ENCODE measurements around the gene NFKB1. TPM values are rescaled to one million over a fixed set of nuclear protein-coding genes. Genes with fewer than 3 reads are reported as not detected.

The NFKB1 gene
- total RNA-seq, 2 donors from 2014 or later = 19.1 to 42.2 TPM

GRCh38 chr4:102543030-102543928 is 42.1 kb downstream of the NFKB1 start:
- no peak for DNase-seq (ENCODE audit: low spot score)
- no peaks in the 10 kb centered on the region for H3K27me3 ChIP-seq (replicated peaks; ENCODE audit: insufficient read depth)
- peaks cover 2% of the 10 kb centered on the region for H3K36me3 ChIP-seq
- no peaks in the 10 kb centered on the region for H3K9me3 ChIP-seq
- H3K4me3 ChIP-seq = no peak overlapping the region
- no peak overlapping the region for H3K27ac ChIP-seq
- peaks cover 0 to 2% of the 10 kb centered on the region in 2 donors for H3K4me1 ChIP-seq (ENCODE audit: control insufficient read depth in 1 of 2, low read depth in 2 of 2)
- no peak for ATAC-seq (ENCODE audit: insufficient number of reproducible peaks, low FRiP score, low read depth)
- TF ChIP-seq CTCF (IDR thresholded peaks at IDR 0.05) = no peak

DNA sequence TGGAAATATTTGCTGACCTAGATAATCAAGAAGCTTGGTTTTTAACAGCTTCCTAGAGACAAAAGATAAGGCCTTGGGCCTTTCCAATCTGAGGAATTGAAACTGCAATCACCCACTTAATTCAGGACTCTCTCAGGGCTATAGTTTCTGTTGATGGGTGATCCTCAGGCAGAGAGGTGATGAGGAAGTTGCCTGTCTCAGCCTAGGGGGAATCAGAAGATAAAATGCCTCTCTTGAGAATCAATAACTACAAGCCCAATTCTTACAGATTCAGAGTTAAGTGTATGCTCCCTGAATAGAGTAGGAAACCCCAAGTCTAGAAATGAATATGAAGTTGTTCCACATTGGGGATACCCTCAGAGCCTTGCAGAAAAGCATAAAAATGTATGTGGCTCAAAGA is 45.5 kb downstream of the NFKB1 start:
- Histone ChIP-seq H3K27ac (no peak overlapping the region), H3K9me3 (no peaks in the 10 kb centered on the region), H3K27me3 (replicated peaks; ENCODE audit: insufficient read depth) (no peaks in the 10 kb centered on the region), H3K36me3 (no peaks in the 10 kb centered on the region), H3K4me1 (ENCODE audit: control insufficient read depth in 1 of 2, low read depth in 2 of 2) (peaks cover 0 to 2% of the 10 kb centered on the region in 2 donors), H3K4me3 (no peak overlapping the region)
- DNase-seq (ENCODE audit: low spot score) (no peak), ATAC-seq (ENCODE audit: insufficient number of reproducible peaks, low FRiP score, low read depth) (no peak)
- no peak for TF ChIP-seq CTCF (IDR thresholded peaks at IDR 0.05)

DNA sequence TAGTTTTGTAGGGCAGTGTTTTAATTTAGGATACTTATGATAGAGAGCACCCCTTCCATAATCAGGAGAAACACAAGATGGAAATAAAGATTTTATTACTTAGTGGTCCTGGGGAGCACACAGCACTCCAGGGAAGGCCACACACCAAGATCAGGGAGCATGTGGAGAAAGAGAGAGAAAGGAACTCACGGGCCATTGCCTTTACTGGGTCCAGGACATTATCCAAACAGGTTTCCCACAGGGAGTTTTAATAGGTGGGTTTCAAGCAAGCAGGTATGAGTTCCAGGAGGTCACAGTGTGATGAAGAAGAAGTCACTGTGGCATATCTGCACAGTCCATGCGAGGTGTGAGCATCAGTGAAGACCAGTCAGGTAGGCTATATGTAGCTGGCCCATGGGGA is 46.8 kb downstream of the NFKB1 start:
- DNase-seq (ENCODE audit: low spot score) (no peak), ATAC-seq (ENCODE audit: insufficient number of reproducible peaks, low FRiP score, low read depth) (no peak)
- TF ChIP-seq CTCF (IDR thresholded peaks at IDR 0.05) = no peak
- no peak overlapping the region for H3K27ac ChIP-seq
- no peak overlapping the region for H3K4me3 ChIP-seq
- no peaks in the 10 kb centered on the region for H3K27me3 ChIP-seq (replicated peaks; ENCODE audit: insufficient read depth)
- H3K9me3 ChIP-seq = no peaks in the 10 kb centered on the region
- H3K36me3 ChIP-seq = no peaks in the 10 kb centered on the region
- peaks cover 2 to 11% of the 10 kb centered on the region in 2 donors for H3K4me1 ChIP-seq (ENCODE audit: control insufficient read depth in 1 of 2, low read depth in 2 of 2)

DNA sequence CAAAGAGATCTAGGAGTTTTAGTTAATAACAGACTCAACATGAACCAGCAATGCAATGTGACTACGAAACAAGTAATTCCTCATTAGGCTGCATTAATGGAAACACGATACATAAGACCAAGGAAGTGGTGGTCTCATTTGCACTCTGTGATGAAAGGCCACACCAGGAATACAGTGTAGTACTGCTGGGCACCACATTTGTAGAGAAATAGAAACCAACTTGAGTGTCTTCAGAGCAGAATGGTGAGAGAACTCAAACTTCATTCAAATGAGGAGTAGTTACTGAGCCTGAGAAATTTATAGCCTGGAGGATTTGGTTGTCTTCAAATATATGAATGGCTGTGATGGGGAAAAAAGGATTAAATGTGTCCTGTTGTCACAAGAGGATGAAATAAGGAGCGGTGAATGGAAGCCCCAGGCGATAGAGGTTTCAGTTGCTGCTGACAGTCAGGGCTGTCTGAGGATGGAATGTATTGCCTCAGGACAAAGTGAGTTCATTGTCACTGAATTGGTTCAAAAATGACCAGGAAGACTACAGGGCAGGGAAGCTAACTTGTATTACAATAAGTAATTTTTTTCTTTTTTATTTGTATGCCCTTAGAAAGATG is 50.9 kb downstream of the NFKB1 start:
- no peaks in the 10 kb centered on the region for H3K9me3 ChIP-seq
- DNase-seq (ENCODE audit: low spot score) = no peak
- no peak overlapping the region for H3K4me3 ChIP-seq
- H3K36me3 ChIP-seq = no peaks in the 10 kb centered on the region
- peaks cover under 1 to 24% of the 10 kb centered on the region in 2 donors for H3K4me1 ChIP-seq (ENCODE audit: control insufficient read depth in 1 of 2, low read depth in 2 of 2)
- ATAC-seq (ENCODE audit: insufficient number of reproducible peaks, low FRiP score, low read depth) = no peak
- H3K27me3 ChIP-seq (replicated peaks; ENCODE audit: insufficient read depth) = no peaks in the 10 kb centered on the region
- TF ChIP-seq CTCF (IDR thresholded peaks at IDR 0.05) = no peak
- no peak overlapping the region for H3K27ac ChIP-seq

GRCh38 chr4:102552781-102553180 is 51.6 kb downstream of the NFKB1 start:
- Histone ChIP-seq H3K27me3 (replicated peaks; ENCODE audit: insufficient read depth) (no peaks in the 10 kb centered on the region), H3K4me1 (ENCODE audit: control insufficient read depth in 1 of 2, low read depth in 2 of 2) (peaks cover 0 to 24% of the 10 kb centered on the region in 2 donors), H3K9me3 (no peaks in the 10 kb centered on the region), H3K4me3 (no peak overlapping the region), H3K27ac (no peak overlapping the region), H3K36me3 (no peaks in the 10 kb centered on the region)
- DNase-seq (ENCODE audit: low spot score) (no peak), ATAC-seq (ENCODE audit: insufficient number of reproducible peaks, low FRiP score, low read depth) (no peak)
- no peak for TF ChIP-seq CTCF (IDR thresholded peaks at IDR 0.05)

Measured in thoracic aorta (tissue), 2 donors.